DMS153 (cell line): ENCODE measurements around the gene KCNH1.

Experiments used
- DNase-seq: peaks from one replicate; lab custom pipeline; 2025; lab: John Stamatoyannopoulos, UW

The KCNH1 gene

GRCh38 chr1:210647406-210648333 lies 486.3 kb downstream of the KCNH1 start:
- DNase-seq, result no peak

GRCh38 chr1:210646258-210646616 lies 487.7 kb downstream of the KCNH1 start:
- no peak for DNase-seq

- DNase-seq, result no peak
Measured at GRCh38 chr1:210645582-210646257, 488.2 kb downstream of the KCNH1 start.

GRCh38 chr1:210641582-210641981 lies 492.4 kb downstream of the KCNH1 start:
- no peak for DNase-seq

GRCh38 chr1:210635108-210635507 lies 498.8 kb downstream of the KCNH1 start:
- DNase-seq, result peak; percentile 44

GRCh38 chr1:210633636-210634035 lies 500.3 kb downstream of the KCNH1 start:
- peak; percentile 75 for DNase-seq

- no peak for DNase-seq
Measured at GRCh38 chr1:210633140-210633539, 500.8 kb downstream of the KCNH1 start.

- DNase-seq, result no peak
Measured at GRCh38 chr1:210631399-210631798, 502.5 kb downstream of the KCNH1 start.

GRCh38 chr1:210629276-210629675 lies 504.7 kb downstream of the KCNH1 start:
- DNase-seq, result no peak

GRCh38 chr1:210627755-210628154 lies 506.2 kb downstream of the KCNH1 start:
- DNase-seq, result peak; percentile 42
